Mesodermal cell (in vitro differentiated cells): ENCODE data around the gene SPIRE2. TPM values are rescaled to one million over a fixed set of nuclear protein-coding genes. Genes with fewer than 3 reads are reported as not detected.
"Not testable (repeated sequence)": the region's sequence is repeated elsewhere in the genome, so short reads cannot be mapped to it uniquely, and the experiment has no call there.

ENCODE experiments used
- H3K27ac ChIP-seq: 2 replicates; pipeline ENCODE4 v1.7.0; 2013; ENCODE audit warnings: mild to moderate bottlenecking, low read depth, low read length, moderate library complexity; ENCODE audit not compliant: severe bottlenecking
- H3K36me3 ChIP-seq: 2 replicates; pipeline ENCODE4 v1.7.1; 2013; ENCODE audit warnings: mild to moderate bottlenecking, low read length, moderate library complexity; ENCODE audit not compliant: control insufficient read depth, insufficient read depth
- H3K4me1 ChIP-seq: one replicate; pipeline ENCODE4 v1.7.1; 2013; ENCODE audit warnings: mild to moderate bottlenecking, low read length; ENCODE audit not compliant: insufficient read depth, control insufficient read depth, poor library complexity, severe bottlenecking
- H3K4me3 ChIP-seq: 2 replicates; pipeline ENCODE4 v1.7.0; 2013; ENCODE audit warnings: low read length, control low read depth, mild to moderate bottlenecking; ENCODE audit not compliant: insufficient read depth, poor library complexity, severe bottlenecking; ENCODE audit errors: extremely low read depth
- H3K9me3 ChIP-seq: 2 replicates; pipeline ENCODE4 v1.7.1; 2013; ENCODE audit warnings: mild to moderate bottlenecking, low read length, moderate library complexity; ENCODE audit not compliant: control insufficient read depth
- WGBS, 2 experiments: methylation state at CpG; one replicate each; pipeline ENCODE4 v1.1.5; 2013; ENCODE audit warnings: missing lambda C conversion rate in 2 of 2; ENCODE audit not compliant: insufficient coverage in 2 of 2; 5-methylcytosine and 5-hydroxymethylcytosine counted together
- polyA plus RNA-seq, 2 experiments: library from polyadenylated mRNA; stranded (reverse); fragments of 50-300 nt; gene quantifications; one replicate each; pipeline ENCODE4 v1.2.3, GENCODE V29; 2013

SPIRE2 gene
- polyA plus RNA-seq (2013, experiment 1 of 2): 5.4 TPM
- 4.0 TPM for polyA plus RNA-seq (2013, experiment 2 of 2)

- Histone ChIP-seq H3K9me3 (no peaks in the 10 kb centered on the region), H3K4me1 (no peaks in the 10 kb centered on the region), H3K27ac (peak within 1 kb of the TSS; percentile 45), H3K36me3 (no peaks in the 10 kb centered on the region), H3K4me3 (peak within 1 kb of the TSS; percentile 61)
- 0% methylated on average over 42 to 47 of the region's 98 CpGs for WGBS, 2 experiments
Observed at GRCh38 chr16:89828199-89828869, at the start of gene SPIRE2. Gene SPIRE2 (plus strand): TSS chr16:89828475. CDS start chr16:89828551, 76 bp downstream.

- Histone ChIP-seq H3K36me3 (peaks cover 84% of the 10 kb centered on the region), H3K9me3 (no peaks in the 10 kb centered on the region), H3K4me1 (no peaks in the 10 kb centered on the region), H3K27ac (no peak overlapping the region), H3K4me3 (no peak overlapping the region)
- 94 to 99% methylated on average over 9 to 13 of the region's 13 CpGs for WGBS, 2 experiments
Observed at GRCh38 chr16:89779231-89779908, 48.9 kb upstream of the SPIRE2 start.

GRCh38 chr16:89779909-89780305, 48.4 kb upstream of the SPIRE2 start:
- H3K27ac ChIP-seq: no peak overlapping the region
- peaks cover 86% of the 10 kb centered on the region for H3K36me3 ChIP-seq
- no peaks in the 10 kb centered on the region for H3K4me1 ChIP-seq
- H3K4me3 ChIP-seq: no peak overlapping the region
- H3K9me3 ChIP-seq: no peaks in the 10 kb centered on the region
- WGBS, 2 experiments: 80% methylated on average over 2 of the region's 6 CpGs; no CpG with 5 or more reads in 1 of the 2 experiments

GRCh38 chr16:89782489-89782888, 45.8 kb upstream of the SPIRE2 start:
- Histone ChIP-seq H3K36me3 (peaks cover 86% of the 10 kb centered on the region), H3K4me1 (no peaks in the 10 kb centered on the region), H3K27ac (no peak overlapping the region), H3K9me3 (no peaks in the 10 kb centered on the region), H3K4me3 (no peak overlapping the region)
- WGBS, 2 experiments: 96 to 100% methylated on average over 5 to 6 of the region's 6 CpGs

- H3K27ac ChIP-seq, H3K4me1 ChIP-seq, H3K4me3 ChIP-seq, H3K9me3 ChIP-seq: not testable (repeated sequence)
- 83 to 98% methylated on average over 3 to 5 of the region's 6 CpGs for WGBS, 2 experiments
- H3K36me3 ChIP-seq: peaks cover 86% of the 10 kb centered on the region
Observed at GRCh38 chr16:89783952-89784351, 44.3 kb upstream of the SPIRE2 start.

- H3K4me3 ChIP-seq: no peak overlapping the region
- 92 to 100% methylated on average over 4 to 7 of the region's 7 CpGs for whole genome bisulfite sequencing, 2 experiments
- no peak overlapping the region for H3K27ac ChIP-seq
- H3K9me3 ChIP-seq: no peaks in the 10 kb centered on the region
- H3K36me3 ChIP-seq: peaks cover 86% of the 10 kb centered on the region
- H3K4me1 ChIP-seq: no peaks in the 10 kb centered on the region
Observed at GRCh38 chr16:89784406-89784805, 43.9 kb upstream of the SPIRE2 start.

GRCh38 chr16:89785523-89786155, 42.6 kb upstream of the SPIRE2 start:
- H3K9me3 ChIP-seq: no peaks in the 10 kb centered on the region
- 94 to 96% methylated on average over 9 of the region's 11 CpGs for WGBS, 2 experiments
- no peak overlapping the region for H3K27ac ChIP-seq
- peaks cover 85% of the 10 kb centered on the region for H3K36me3 ChIP-seq
- H3K4me1 ChIP-seq: no peaks in the 10 kb centered on the region
- no peak overlapping the region for H3K4me3 ChIP-seq

GRCh38 chr16:89786474-89787364, 41.6 kb upstream of the SPIRE2 start:
- no peaks in the 10 kb centered on the region for H3K4me1 ChIP-seq
- H3K4me3 ChIP-seq: no peak overlapping the region
- H3K36me3 ChIP-seq: peaks cover 88% of the 10 kb centered on the region
- H3K27ac ChIP-seq: no peak overlapping the region
- 97 to 98% methylated on average over 16 to 20 of the region's 21 CpGs for WGBS, 2 experiments
- no peaks in the 10 kb centered on the region for H3K9me3 ChIP-seq

GRCh38 chr16:89787365-89787805, 40.9 kb upstream of the SPIRE2 start:
- Histone ChIP-seq H3K36me3 (peaks cover 89% of the 10 kb centered on the region), H3K4me1 (no peaks in the 10 kb centered on the region), H3K4me3 (no peak overlapping the region), H3K27ac (no peak overlapping the region), H3K9me3 (no peaks in the 10 kb centered on the region)
- 94 to 96% methylated on average over 5 to 6 of the region's 9 CpGs for WGBS, 2 experiments

- H3K9me3 ChIP-seq: no peaks in the 10 kb centered on the region
- no peak overlapping the region for H3K4me3 ChIP-seq
- WGBS, 2 experiments: 92 to 93% methylated on average over 14 to 16 of the region's 16 CpGs
- H3K36me3 ChIP-seq: peaks cover 78% of the 10 kb centered on the region
- no peak overlapping the region for H3K27ac ChIP-seq
- H3K4me1 ChIP-seq: no peaks in the 10 kb centered on the region
Observed at GRCh38 chr16:89791278-89791995, 36.8 kb upstream of the SPIRE2 start.
